D341Med (cell line): Measurements from ENCODE around the gene MMRN1.
A peak's percentile ranks its signal among the peaks of the same experiment; 100 is the strongest.

Experiments
- DNase-seq: peaks from one replicate; pipeline ENCODE4 v3.0.0; 2012; ENCODE audit warnings: low spot score

Gene MMRN1

GRCh38 chr4:89914609-89915550, 20.2 kb downstream of the MMRN1 start:
- no peak for DNase-seq

- no peak for DNase-seq
Observed at GRCh38 chr4:89915937-89916336, 21.3 kb downstream of the MMRN1 start.

- no peak for DNase-seq
Observed at GRCh38 chr4:89922848-89923416, 28.3 kb downstream of the MMRN1 start.

GRCh38 chr4:89928838-89929237, 34.2 kb downstream of the MMRN1 start:
- no peak for DNase-seq

- no peak for DNase-seq
Observed at GRCh38 chr4:89929425-89930159, 34.9 kb downstream of the MMRN1 start.

GRCh38 chr4:89939546-89939945, 44.9 kb downstream of the MMRN1 start:
- no peak for DNase-seq

GRCh38 chr4:89939994-89940393, 45.3 kb downstream of the MMRN1 start:
- DNase-seq: peak; percentile 33

- DNase-seq: no peak
Observed at GRCh38 chr4:89942811-89943210, 48.2 kb downstream of the MMRN1 start.

GRCh38 chr4:89949782-89950387, 55.2 kb downstream of the MMRN1 start:
- peak; percentile 26 for DNase-seq

- no peak for DNase-seq
Observed at GRCh38 chr4:89952458-89952857, 57.8 kb downstream of the MMRN1 start.

GRCh38 chr4:89954906-89955695, 60.4 kb downstream of the MMRN1 start:
- DNase-seq: no peak

GRCh38 chr4:89957046-89957926, 62.6 kb downstream of the MMRN1 start:
- DNase-seq: no peak

- no peak for DNase-seq
Observed at GRCh38 chr4:89981789-89982334, 87.2 kb downstream of the MMRN1 start.

- no peak for DNase-seq
Observed at GRCh38 chr4:89988268-89988667, 93.6 kb downstream of the MMRN1 start.

- no peak for DNase-seq
Observed at GRCh38 chr4:89992744-89993143, 98.1 kb downstream of the MMRN1 start.

GRCh38 chr4:89994176-89994873, 99.7 kb downstream of the MMRN1 start:
- DNase-seq: no peak

- DNase-seq: no peak
Observed at GRCh38 chr4:89995006-89995405, 100.4 kb downstream of the MMRN1 start.

GRCh38 chr4:89995814-89996213, 101.2 kb downstream of the MMRN1 start:
- no peak for DNase-seq

GRCh38 chr4:89997171-89997704, 102.6 kb downstream of the MMRN1 start:
- DNase-seq: no peak
